Activated gamma-delta T cell treated with Interleukin-2 at 50 U/mL for 16 hours (primary cell): ENCODE measurements around the gene KCNJ14.

Experiments used
- DNase-seq: peaks from one replicate; pipeline ENCODE4 v3.0.0-alpha.2; 2020

KCNJ14 gene

GRCh38 chr19:48445606-48446481 is 9.5 kb upstream of the KCNJ14 start, which contains the start of gene GRWD1:
Gene GRWD1 (plus strand): TSS chr19:48445983. CDS start chr19:48446006, 23 bp downstream.
- peak; percentile 91 for DNase-seq

- no peak for DNase-seq
Observed at GRCh38 chr19:48446579-48446978, 8.8 kb upstream of the KCNJ14 start.

GRCh38 chr19:48448563-48448962 is 6.8 kb upstream of the KCNJ14 start:
- no peak for DNase-seq

- no peak for DNase-seq
Observed at GRCh38 chr19:48450441-48450840, 4.9 kb upstream of the KCNJ14 start.

GRCh38 chr19:48450863-48451262 is 4.5 kb upstream of the KCNJ14 start:
- no peak for DNase-seq

- DNase-seq: no peak
Observed at GRCh38 chr19:48451624-48452023, 3.8 kb upstream of the KCNJ14 start.

- no peak for DNase-seq
Observed at GRCh38 chr19:48452289-48453190, 2.8 kb upstream of the KCNJ14 start.

- DNase-seq: no peak
Observed at GRCh38 chr19:48454150-48454730, 1.1 kb upstream of the KCNJ14 start.

GRCh38 chr19:48455908-48456562 is 661 bp downstream of the KCNJ14 start:
- DNase-seq: no peak

GRCh38 chr19:48456864-48457263 is 1.5 kb downstream of the KCNJ14 start:
- no peak for DNase-seq

GRCh38 chr19:48458016-48458415 is 2.6 kb downstream of the KCNJ14 start:
- DNase-seq: no peak

GRCh38 chr19:48461651-48461981 is 6.2 kb downstream of the KCNJ14 start:
- no peak for DNase-seq

- DNase-seq: no peak
Observed at GRCh38 chr19:48461982-48462655, 6.7 kb downstream of the KCNJ14 start.

GRCh38 chr19:48465215-48465614 is 9.8 kb downstream of the KCNJ14 start:
- DNase-seq: no peak

- DNase-seq: no peak
Observed at GRCh38 chr19:48466561-48467325, 11.4 kb downstream of the KCNJ14 start.

- DNase-seq: peak; percentile 99
Observed at GRCh38 chr19:48468772-48469288, 13.5 kb downstream of the KCNJ14 start.

GRCh38 chr19:48469289-48469881 is 14.0 kb downstream of the KCNJ14 start, which contains the start of gene CYTH2:
Gene CYTH2 (plus strand): TSS chr19:48469369. CDS start chr19:48469508, 139 bp downstream.
- peak; percentile 67 for DNase-seq

GRCh38 chr19:48469934-48470680 is 14.7 kb downstream of the KCNJ14 start:
- DNase-seq: no peak

GRCh38 chr19:48470856-48471255 is 15.5 kb downstream of the KCNJ14 start:
- no peak for DNase-seq

- no peak for DNase-seq
Observed at GRCh38 chr19:48471836-48472235, 16.5 kb downstream of the KCNJ14 start.
